ENCODE data around the gene ENTPD8. TPM values are rescaled to one million over a fixed set of nuclear protein-coding genes. Genes with fewer than 3 reads are reported as not detected.

ENTPD8 gene
- total RNA-seq, 4 donors from 2014 or later: not detected

- intact Hi-C loops (cut with DNase I): no loop called here
- Histone ChIP-seq H3K27me3 (no peaks in the 10 kb centered on the region), H3K9me3 (no peaks in the 10 kb centered on the region), H3K36me3 (peaks cover 0 to 7% (median 0%) of the 10 kb centered on the region in 3 donors), H3K4me3 (peak overlapping the region; percentile 72 to 100 (median 95)), H3K27ac (peak overlapping the region; percentile 68 to 95 (median 93)), H3K4me1 (peaks cover 17 to 46% (median 19%) of the 10 kb centered on the region in 3 donors)
- no peak for DNase-seq
- peak in 1 of 6 experiments; percentile 16 for TF ChIP-seq CTCF (IDR thresholded peaks at IDR 0.05)
- no peak for TF ChIP-seq POLR2A (IDR thresholded peaks at IDR 0.05)
- WGBS, 2 donors: 14 to 100% methylated on average over 1 to 12 of the region's 77 CpGs
These were observed 17.5 kb downstream of the ENTPD8 start for GRCh38 chr9:137423514-137424291.

DNA sequence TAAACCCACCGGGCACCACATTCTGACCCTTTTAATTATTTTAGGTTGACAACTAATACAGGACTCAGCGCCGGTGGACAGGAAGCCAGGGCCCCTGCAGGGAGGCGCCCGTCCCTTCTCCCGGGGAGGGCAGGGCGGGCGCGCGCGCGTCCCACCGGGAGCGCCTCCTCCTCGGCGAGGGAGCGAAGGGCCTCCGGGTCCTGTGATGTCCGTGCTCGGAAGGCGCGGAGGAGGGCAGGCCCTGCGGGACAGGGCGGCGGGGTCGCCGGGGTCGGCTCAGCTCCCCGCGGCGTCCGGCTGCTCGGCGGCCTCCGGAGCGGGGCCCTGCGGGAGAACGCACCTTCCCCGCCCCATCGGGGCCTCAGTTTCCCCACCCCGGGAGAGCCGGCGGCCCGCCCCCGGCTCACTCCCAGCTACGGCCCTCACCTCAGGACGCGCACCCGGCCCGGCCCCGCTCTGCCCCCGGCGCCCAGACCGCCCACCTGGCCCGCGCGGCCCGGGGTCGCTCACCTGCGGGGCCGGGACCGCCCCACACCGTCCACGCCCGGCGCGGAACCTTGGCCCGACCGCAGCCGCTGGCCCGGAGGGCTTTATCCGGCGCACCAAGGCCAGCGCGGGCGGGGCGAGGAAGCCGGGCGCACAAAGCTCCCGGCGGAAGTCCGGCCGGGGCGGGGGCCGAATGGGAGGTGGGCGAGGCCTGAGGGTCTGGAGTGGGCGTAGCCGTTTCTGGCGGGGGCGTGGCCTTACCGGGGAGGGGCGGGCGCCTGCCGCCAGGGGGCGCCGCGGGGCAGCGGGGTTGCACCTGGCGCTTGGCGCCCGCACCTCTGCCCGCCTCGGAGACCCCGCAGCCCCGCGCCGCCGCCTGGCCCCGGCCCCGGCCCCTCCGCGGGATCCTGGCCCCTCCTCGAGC, 18.3 kb downstream of the ENTPD8 start, which contains the start of the genes EXD3 and NOXA1:
TSS of gene EXD3 (minus strand) at position 559 of the 910 bp plus-strand sequence. CDS start 27,805 bp downstream, outside the sequence.
TSS of gene NOXA1 (plus strand) at position 790 of the 910 bp plus-strand sequence. CDS start 137 bp downstream, outside the sequence.
- intact Hi-C loops (cut with DNase I): no loop called here
- peaks cover 17 to 48% (median 19%) of the 10 kb centered on the region in 3 donors for H3K4me1 ChIP-seq
- peak; percentile 47 for DNase-seq
- no peaks in the 10 kb centered on the region for H3K27me3 ChIP-seq
- 0% methylated on average over 4 of the region's 113 CpGs; no CpG with 5 or more reads in 1 of the 2 donors for WGBS, 2 donors
- H3K36me3 ChIP-seq: peaks cover 0 to 8% (median 0%) of the 10 kb centered on the region in 3 donors
- no peaks in the 10 kb centered on the region for H3K9me3 ChIP-seq
- peak in 3 of 4 donors; percentile 26 to 36 (median 33) for TF ChIP-seq POLR2A (IDR thresholded peaks at IDR 0.05)
- peak; percentile 54 to 95 (median 88) for TF ChIP-seq CTCF (IDR thresholded peaks at IDR 0.05)
- H3K4me3 ChIP-seq: peak within 1 kb of the TSS; percentile 72 to 100 (median 95)
- peak within 1 kb of the TSS; percentile 68 to 95 (median 93) for H3K27ac ChIP-seq

GRCh38 chr9:137421838-137422603, 19.1 kb downstream of the ENTPD8 start:
- Histone ChIP-seq H3K9me3 (no peaks in the 10 kb centered on the region), H3K4me1 (peaks cover 17 to 56% (median 19%) of the 10 kb centered on the region in 3 donors), H3K27ac (peak overlapping the region; percentile 68 to 95 (median 86)), H3K27me3 (no peaks in the 10 kb centered on the region), H3K36me3 (peaks cover 0 to 17% (median 0%) of the 10 kb centered on the region in 3 donors), H3K4me3 (peak overlapping the region; percentile 72 to 100 (median 95))
- WGBS, 2 donors: 0 to 3% methylated on average over 8 to 11 of the region's 11 CpGs
- TF ChIP-seq CTCF (IDR thresholded peaks at IDR 0.05): no peak
- no peak for TF ChIP-seq POLR2A (IDR thresholded peaks at IDR 0.05)
- intact Hi-C loops (cut with DNase I): no loop called here
- no peak for DNase-seq

GRCh38 chr9:137417161-137418021, 23.8 kb downstream of the ENTPD8 start:
- Histone ChIP-seq H3K36me3 (peaks cover 0 to 20% (median 0%) of the 10 kb centered on the region in 3 donors), H3K27me3 (no peaks in the 10 kb centered on the region), H3K4me3 (peak overlapping the region in 3 of 4 donors; percentile 32 to 48 (median 41)), H3K27ac (peak overlapping the region in 2 of 4 donors; percentile 44 to 48), H3K4me1 (peaks cover 9 to 46% (median 17%) of the 10 kb centered on the region in 3 donors), H3K9me3 (no peaks in the 10 kb centered on the region)
- intact Hi-C loops (cut with DNase I): no loop called here
- DNase-seq: no peak
- TF ChIP-seq POLR2A (IDR thresholded peaks at IDR 0.05) (no peak), CTCF (IDR thresholded peaks at IDR 0.05) (no peak)
- 71 to 100% methylated on average over 3 to 43 of the region's 99 CpGs for WGBS, 2 donors

All from esophagus squamous epithelium (tissue), 5 donors.